GM19240 (cell line): Measurements from ENCODE around the gene BMF.
A peak's percentile ranks its signal among the peaks of the same experiment; 100 is the strongest.

Experiments used
- DNase-seq: peaks from one replicate; pipeline ENCODE4 v3.0.0; 2011; ENCODE audit warnings: low spot score; ENCODE audit not compliant: insufficient read length

BMF gene

GRCh38 chr15:40103864-40104271, 4.8 kb downstream of the BMF start:
- DNase-seq: no peak

- no peak for DNase-seq
Measured at GRCh38 chr15:40102897-40103858, 5.5 kb downstream of the BMF start.

GRCh38 chr15:40100947-40101905, 7.5 kb downstream of the BMF start:
- DNase-seq: no peak

- no peak for DNase-seq
Measured at GRCh38 chr15:40100123-40100946, 8.3 kb downstream of the BMF start.

- peak; percentile 97 for DNase-seq
Measured at GRCh38 chr15:40098489-40099261, 10.0 kb downstream of the BMF start.

GRCh38 chr15:40097968-40098476, 10.7 kb downstream of the BMF start:
- no peak for DNase-seq

GRCh38 chr15:40097096-40097967, 11.3 kb downstream of the BMF start:
- DNase-seq: no peak

GRCh38 chr15:40096094-40096891, 12.4 kb downstream of the BMF start:
- DNase-seq: no peak

GRCh38 chr15:40095371-40096093, 13.1 kb downstream of the BMF start:
- DNase-seq: no peak

GRCh38 chr15:40094156-40094555, 14.5 kb downstream of the BMF start:
- no peak for DNase-seq

GRCh38 chr15:40092979-40093869, 15.5 kb downstream of the BMF start:
- DNase-seq: no peak

GRCh38 chr15:40092256-40092978, 16.3 kb downstream of the BMF start:
- DNase-seq: no peak

GRCh38 chr15:40091861-40092255, 16.8 kb downstream of the BMF start:
- no peak for DNase-seq

GRCh38 chr15:40090774-40091455, 17.8 kb downstream of the BMF start:
- no peak for DNase-seq
